SH-SY5Y (cell line): ENCODE results near the gene FARP2.

ENCODE experiments used
- GATA2 ChIP-seq: IDR thresholded peaks from 2 replicates; pipeline ENCODE4 v1.6.1; 2011; ENCODE audit warnings: mild to moderate bottlenecking, low read depth, low read length
- GATA3 ChIP-seq: IDR thresholded peaks from 2 replicates; pipeline ENCODE4 v1.6.1; 2011; ENCODE audit warnings: low read depth, mild to moderate bottlenecking, low read length, moderate library complexity

FARP2 gene

GRCh38 chr2:241315879-241316631, 40.0 kb upstream of the FARP2 start, which contains the start of gene SEPTIN2:
Gene SEPTIN2, plus strand, starts transcription at chr2:241315925. Its CDS starts 8,308 bp downstream, at chr2:241324233.
- TF ChIP-seq GATA3 (no peak), GATA2 (no peak)

DNA sequence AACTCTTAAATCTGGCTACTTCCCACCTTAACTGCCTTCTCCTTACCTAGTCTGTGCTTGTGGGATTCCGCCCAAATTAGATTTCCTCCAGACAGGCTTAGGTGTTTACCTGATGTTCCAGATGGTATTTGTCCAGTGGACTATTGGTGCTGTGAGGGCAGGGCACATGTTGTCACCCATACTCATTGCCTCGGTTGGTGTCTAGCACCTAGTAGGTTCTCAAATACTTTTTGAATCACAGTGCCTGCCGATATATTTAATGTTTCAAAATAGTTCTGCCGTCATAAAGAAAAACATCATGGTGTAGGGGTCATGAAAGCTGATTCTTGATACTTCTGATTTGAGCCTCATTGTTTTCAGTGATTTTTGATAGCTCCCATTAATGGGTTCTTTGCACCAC, 39.3 kb upstream of the FARP2 start:
- no peak for TF ChIP-seq GATA3
- TF ChIP-seq GATA2 = no peak

- TF ChIP-seq GATA3 = no peak
- TF ChIP-seq GATA2 = no peak
These were observed 38.7 kb upstream of the FARP2 start for GRCh38 chr2:241317391-241317790.

- TF ChIP-seq GATA2 = no peak
- no peak for TF ChIP-seq GATA3
These were observed 35.7 kb upstream of the FARP2 start for GRCh38 chr2:241320394-241320793.

- TF ChIP-seq GATA2 = no peak
- TF ChIP-seq GATA3 = no peak
These were observed 35.1 kb upstream of the FARP2 start for GRCh38 chr2:241321033-241321432.

- TF ChIP-seq GATA2 (no peak), GATA3 (no peak)
These were observed 34.2 kb upstream of the FARP2 start for GRCh38 chr2:241321886-241322285.

- TF ChIP-seq GATA3 = no peak
- no peak for TF ChIP-seq GATA2
These were observed 32.3 kb upstream of the FARP2 start for GRCh38 chr2:241323778-241324177.

GRCh38 chr2:241324775-241325174, 31.3 kb upstream of the FARP2 start:
- TF ChIP-seq GATA2 = no peak
- TF ChIP-seq GATA3 = no peak

DNA sequence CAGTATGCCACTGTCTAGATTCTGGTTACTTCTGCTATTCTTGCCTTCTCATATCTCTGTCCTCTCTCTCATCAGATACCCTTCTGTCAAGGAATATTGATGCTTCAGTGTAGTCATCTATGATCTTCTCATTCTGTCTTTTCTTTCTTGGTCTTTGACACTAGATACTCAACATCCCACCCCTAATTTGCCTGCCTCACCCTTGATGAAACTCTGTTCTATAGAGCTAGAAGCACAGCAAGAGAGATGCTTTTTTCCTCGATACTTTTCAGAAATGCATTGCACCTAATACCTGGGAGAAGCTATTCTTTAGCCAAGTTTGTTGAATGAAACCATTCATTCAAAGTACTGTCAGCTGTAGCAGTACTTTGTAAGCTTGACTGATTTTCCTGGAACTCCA, 30.8 kb upstream of the FARP2 start:
- TF ChIP-seq GATA3 (no peak), GATA2 (no peak)

DNA sequence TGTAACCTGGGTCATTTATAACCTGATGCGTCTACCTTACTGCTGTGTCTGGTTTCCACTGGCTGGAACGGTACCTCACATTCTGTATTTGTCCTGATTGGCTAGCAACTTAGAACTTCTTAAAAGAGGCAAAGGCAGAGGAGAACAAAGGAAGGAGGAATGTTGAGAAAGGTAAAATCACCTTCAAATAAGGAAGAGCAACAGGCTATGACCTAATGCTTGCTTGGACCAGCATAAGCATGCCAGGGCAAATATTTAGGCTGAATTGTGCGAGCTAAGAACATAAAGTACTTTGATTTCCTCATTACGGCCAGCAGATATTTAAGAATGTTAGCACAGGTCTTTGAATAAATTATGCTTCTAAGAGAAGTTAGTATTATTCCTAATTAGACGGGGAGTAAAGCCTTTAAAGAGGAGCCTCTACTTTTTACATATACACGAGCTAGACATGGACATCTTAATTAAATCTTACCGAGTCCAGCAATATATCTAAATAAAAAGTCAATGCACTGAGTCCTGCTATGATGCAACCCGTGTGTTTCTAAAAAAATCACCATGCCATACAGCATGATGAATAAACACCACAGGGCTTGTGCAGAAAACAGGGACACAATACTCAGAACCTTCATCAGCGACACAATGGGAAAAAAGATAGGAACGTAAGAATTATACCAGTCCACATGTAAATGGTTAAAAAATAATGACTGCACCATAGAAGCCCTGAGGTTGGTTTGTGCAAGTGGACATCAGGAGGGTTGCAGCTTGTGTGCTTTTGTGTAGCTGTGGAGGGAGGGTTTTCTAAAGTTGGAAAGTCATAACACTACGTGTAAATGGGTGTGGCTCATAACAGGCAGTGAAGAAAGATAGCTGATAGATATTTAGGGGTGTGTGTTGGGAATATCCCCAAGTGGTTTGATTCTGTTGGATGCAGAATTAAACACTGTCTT, 26.1 kb upstream of the FARP2 start:
- TF ChIP-seq GATA3 (no peak), GATA2 (no peak)

DNA sequence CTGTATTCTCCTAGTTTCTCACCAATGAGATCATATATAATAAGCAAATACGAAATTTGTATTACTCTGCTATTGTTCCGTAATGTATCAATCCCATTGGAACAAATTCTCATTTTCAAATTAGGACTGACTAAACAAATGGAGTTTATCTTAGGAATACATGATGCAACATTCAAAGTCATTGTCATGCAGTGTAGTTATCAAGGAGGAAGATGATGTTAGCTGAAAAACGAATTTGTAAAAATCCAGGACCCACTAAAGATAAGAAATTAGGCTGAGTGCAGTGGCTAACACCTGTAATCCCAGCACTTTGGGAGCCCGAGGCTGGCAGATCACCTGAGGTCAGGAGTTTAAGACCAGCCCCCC, 25.5 kb upstream of the FARP2 start:
- TF ChIP-seq GATA3 (no peak), GATA2 (no peak)

GRCh38 chr2:241334813-241335212, 21.3 kb upstream of the FARP2 start:
- TF ChIP-seq GATA3 = no peak
- TF ChIP-seq GATA2 = no peak

- TF ChIP-seq GATA2 = no peak
- no peak for TF ChIP-seq GATA3
These were observed 16.1 kb upstream of the FARP2 start for GRCh38 chr2:241339839-241340630.

DNA sequence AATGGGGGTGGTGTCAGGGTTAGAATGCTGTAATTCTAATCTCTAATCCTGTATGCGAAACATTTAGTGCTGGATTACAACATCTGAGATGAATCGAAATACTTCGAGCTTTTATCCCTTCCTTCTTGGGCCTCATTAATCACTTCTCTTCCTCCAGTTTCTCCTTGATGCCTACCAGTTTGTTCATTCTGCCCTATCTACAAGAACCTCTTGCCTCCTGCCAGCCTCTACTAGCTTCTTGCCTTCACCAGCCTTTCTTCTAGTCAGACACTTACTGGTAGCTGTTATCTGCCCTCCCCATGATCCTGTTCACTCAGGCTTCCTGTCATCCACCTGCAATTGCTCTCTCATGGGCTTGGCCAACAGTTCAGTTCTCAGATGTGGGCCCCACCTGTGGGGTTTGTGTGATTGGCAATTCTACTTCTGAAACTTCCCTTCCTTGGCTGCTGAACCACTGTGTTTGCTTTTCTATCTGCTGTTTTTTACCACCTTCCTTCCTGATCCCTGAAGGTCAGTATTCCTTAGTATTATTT, 15.4 kb upstream of the FARP2 start:
- TF ChIP-seq GATA3 (no peak), GATA2 (no peak)
